Activated naive CD8-positive, alpha-beta T cell treated with anti-CD3 and anti-CD28 coated beads, Interleukin-2, amount 10 ng/mL, durations not matched to agents 7 days and 5 days (primary cell): ENCODE measurements around the gene DDX25. TPM values are rescaled to one million over a fixed set of nuclear protein-coding genes. Genes with fewer than 3 reads are reported as not detected.

Experiments
- ATAC-seq: fragments of 150-1000 bp; cut with Tn5 transposase; one replicate; pipeline ENCODE4 v1.10.0; 2021; ENCODE audit warnings: low read depth, moderate library complexity
- POLR2A ChIA-PET: fragments of 350-600 bp; sonication (Branson Sonifier 250); formaldehyde crosslinking; loops from one replicate; lab custom pipeline; 2021; ENCODE audit warnings: antibody characterized with exemption; lab: Charles Lee
- DNase-seq: peaks from one replicate; pipeline ENCODE4 v3.0.0; 2021
- H3K27ac Mint-ChIP-seq: one replicate; pipeline ENCODE4 v1.8.0; 2022; ENCODE audit warnings: mild to moderate bottlenecking, mixed read lengths
- H3K27me3 Mint-ChIP-seq: one replicate; pipeline ENCODE4 v1.8.0; 2022; ENCODE audit warnings: mild to moderate bottlenecking, moderate library complexity, mixed read lengths
- H3K36me3 Mint-ChIP-seq: one replicate; pipeline ENCODE4 v1.8.0; 2021; ENCODE audit warnings: mild to moderate bottlenecking, mixed read lengths
- H3K4me1 Mint-ChIP-seq: one replicate; pipeline ENCODE4 v1.8.0; 2021; ENCODE audit warnings: mixed read lengths
- H3K4me3 Mint-ChIP-seq: one replicate; pipeline ENCODE4 v1.8.0; 2022; ENCODE audit warnings: mild to moderate bottlenecking, moderate library complexity, mixed read lengths
- H3K9me3 Mint-ChIP-seq: one replicate; pipeline ENCODE4 v1.8.0; 2021; ENCODE audit warnings: mixed read lengths
- total RNA-seq, 2 experiments: library from RNA; stranded (reverse); gene quantifications; one replicate each; pipeline ENCODE4 v1.2.3, GENCODE V29; 2021

Gene DDX25
- total RNA-seq, 2 experiments from 2014 or later: not detected

GRCh38 chr11:125971618-125972017 is 67.3 kb downstream of the DDX25 start:
- ATAC-seq (no peak), DNase-seq (no peak)
- POLR2A ChIA-PET: no interaction called here
- Mint-ChIP-seq H3K4me3 (no peak overlapping the region), H3K27me3 (peaks cover 5% of the 10 kb centered on the region), H3K9me3 (no peaks in the 10 kb centered on the region), H3K27ac (no peak overlapping the region), H3K36me3 (no peaks in the 10 kb centered on the region), H3K4me1 (no peaks in the 10 kb centered on the region)

GRCh38 chr11:125974284-125974683 is 70.0 kb downstream of the DDX25 start:
- Mint-ChIP-seq H3K27ac (no peak overlapping the region), H3K27me3 (peaks cover 2% of the 10 kb centered on the region), H3K36me3 (no peaks in the 10 kb centered on the region), H3K9me3 (no peaks in the 10 kb centered on the region), H3K4me3 (no peak overlapping the region), H3K4me1 (no peaks in the 10 kb centered on the region)
- POLR2A ChIA-PET: no interaction called here
- no peak for DNase-seq
- no peak for ATAC-seq

- Mint-ChIP-seq H3K9me3 (no peaks in the 10 kb centered on the region), H3K36me3 (no peaks in the 10 kb centered on the region), H3K27me3 (peaks cover 2% of the 10 kb centered on the region), H3K4me1 (peaks cover 2% of the 10 kb centered on the region), H3K4me3 (no peak overlapping the region), H3K27ac (no peak overlapping the region)
- DNase-seq (no peak), ATAC-seq (no peak)
- POLR2A ChIA-PET: no interaction called here
Observed at GRCh38 chr11:125975634-125976033, 71.3 kb downstream of the DDX25 start.

- no peak overlapping the region for H3K4me3 Mint-ChIP-seq
- no peaks in the 10 kb centered on the region for H3K36me3 Mint-ChIP-seq
- POLR2A ChIA-PET: no interaction called here
- peaks cover 2% of the 10 kb centered on the region for H3K4me1 Mint-ChIP-seq
- no peak overlapping the region for H3K27ac Mint-ChIP-seq
- H3K27me3 Mint-ChIP-seq: peaks cover 2% of the 10 kb centered on the region
- ATAC-seq (no peak), DNase-seq (no peak)
- H3K9me3 Mint-ChIP-seq: no peaks in the 10 kb centered on the region
Observed at GRCh38 chr11:125976156-125976555, 71.8 kb downstream of the DDX25 start.

GRCh38 chr11:125977333-125977732 is 73.0 kb downstream of the DDX25 start:
- ATAC-seq (no peak), DNase-seq (no peak)
- peaks cover 2% of the 10 kb centered on the region for H3K4me1 Mint-ChIP-seq
- H3K9me3 Mint-ChIP-seq: no peaks in the 10 kb centered on the region
- no peak overlapping the region for H3K4me3 Mint-ChIP-seq
- no peak overlapping the region for H3K27ac Mint-ChIP-seq
- H3K27me3 Mint-ChIP-seq: peaks cover 2% of the 10 kb centered on the region
- POLR2A ChIA-PET: no interaction called here
- H3K36me3 Mint-ChIP-seq: no peaks in the 10 kb centered on the region

GRCh38 chr11:125978181-125978716 is 73.9 kb downstream of the DDX25 start:
- Mint-ChIP-seq H3K4me1 (peaks cover 2% of the 10 kb centered on the region), H3K36me3 (no peaks in the 10 kb centered on the region), H3K9me3 (no peaks in the 10 kb centered on the region), H3K27ac (no peak overlapping the region), H3K27me3 (no peaks in the 10 kb centered on the region), H3K4me3 (no peak overlapping the region)
- POLR2A ChIA-PET: no interaction called here
- ATAC-seq (no peak), DNase-seq (no peak)

Other genes with a start within 250 kb of the DDX25 start
- gene ACRV1, start 223.7 kb upstream of the DDX25 start, total RNA-seq: not detected
- gene PATE1, start 158.2 kb upstream of the DDX25 start, total RNA-seq: not detected
- gene PATE2, start 125.7 kb upstream of the DDX25 start, total RNA-seq: not detected
- gene PATE3, start 116.4 kb upstream of the DDX25 start, total RNA-seq: not detected
- not detected for gene PATE4, start 71.2 kb upstream of the DDX25 start, total RNA-seq
- gene HYLS1, start 16.8 kb upstream of the DDX25 start, total RNA-seq: 10 to 100 TPM in 1 of 2 experiments, 1 to 10 TPM in 1; 9.6 to 10.4 TPM
- gene PUS3, start 1.3 kb upstream of the DDX25 start, total RNA-seq: 10 to 100 TPM; 10.1 to 10.9 TPM
- gene VSIG10L2, start 41.5 kb downstream of the DDX25 start, total RNA-seq: not detected
- 1 to 10 TPM; 3.4 to 3.9 TPM for gene CDON, start 158.4 kb downstream of the DDX25 start, total RNA-seq